GM19463 (cell line): ENCODE measurements around the gene EPC2.
"Not testable (repeated sequence)": the region's sequence is repeated elsewhere in the genome, so short reads cannot be mapped to it uniquely, and the experiment has no call there.

Source experiments
- ATAC-seq: cut with Tn5 transposase; IDR thresholded peaks from one replicate; pipeline ENCODE4 v1.9.1; 2021; ENCODE audit warnings: mild to moderate bottlenecking, moderate library complexity; ENCODE audit not compliant: unreplicated experiment

EPC2 gene

GRCh38 chr2:148638543-148638942 lies 6.0 kb upstream of the EPC2 start:
- no peak for ATAC-seq

DNA sequence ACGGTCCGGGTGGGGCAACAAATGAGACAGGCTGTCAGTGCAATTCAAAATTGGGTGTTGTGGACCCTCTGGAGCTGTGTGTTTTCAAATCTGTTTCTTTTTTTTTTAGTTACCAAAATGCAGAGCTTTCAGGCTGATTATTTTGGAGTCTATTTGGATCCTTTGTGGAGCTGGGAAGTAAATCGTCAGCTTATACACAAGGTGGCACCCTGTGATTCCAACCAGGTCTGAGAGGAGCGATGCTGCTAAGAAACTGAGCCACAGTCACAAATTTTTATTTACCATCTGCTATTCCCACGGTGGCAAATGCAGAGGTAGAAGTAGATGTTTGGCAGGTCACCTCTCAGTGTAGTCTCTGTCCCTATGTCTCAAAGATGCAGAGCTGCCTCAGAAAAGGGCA lies 3.8 kb upstream of the EPC2 start:
- no peak for ATAC-seq

DNA sequence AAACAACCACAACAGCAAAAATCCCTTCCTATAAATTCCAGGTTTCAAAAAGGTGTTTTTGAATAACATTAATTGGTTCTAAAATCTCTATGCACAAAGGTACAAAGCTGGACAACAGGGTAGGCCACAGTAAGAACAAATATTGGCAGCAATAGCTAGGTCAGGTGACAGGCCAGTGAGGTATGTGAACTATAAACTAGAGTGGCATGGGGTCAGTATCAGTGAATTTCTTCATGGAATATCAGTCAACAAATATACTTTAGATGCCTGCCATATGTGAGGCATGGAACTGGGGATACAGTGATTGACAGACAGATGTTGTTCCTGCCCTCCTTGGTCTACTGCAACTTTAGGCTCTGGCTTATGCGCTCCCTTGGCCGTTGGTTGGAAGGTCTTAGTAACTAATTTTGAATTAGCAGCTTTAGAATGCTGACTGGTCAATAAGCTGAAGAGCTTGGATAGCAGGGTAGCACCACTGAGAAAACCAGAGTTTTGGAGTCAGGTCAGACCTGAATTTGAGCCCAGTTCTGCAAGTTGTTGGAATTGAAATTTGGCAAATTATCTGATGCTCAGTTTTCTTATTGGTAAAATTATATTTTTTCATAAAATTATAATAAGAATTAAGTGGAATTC lies 2.3 kb upstream of the EPC2 start:
- ATAC-seq: no peak

DNA sequence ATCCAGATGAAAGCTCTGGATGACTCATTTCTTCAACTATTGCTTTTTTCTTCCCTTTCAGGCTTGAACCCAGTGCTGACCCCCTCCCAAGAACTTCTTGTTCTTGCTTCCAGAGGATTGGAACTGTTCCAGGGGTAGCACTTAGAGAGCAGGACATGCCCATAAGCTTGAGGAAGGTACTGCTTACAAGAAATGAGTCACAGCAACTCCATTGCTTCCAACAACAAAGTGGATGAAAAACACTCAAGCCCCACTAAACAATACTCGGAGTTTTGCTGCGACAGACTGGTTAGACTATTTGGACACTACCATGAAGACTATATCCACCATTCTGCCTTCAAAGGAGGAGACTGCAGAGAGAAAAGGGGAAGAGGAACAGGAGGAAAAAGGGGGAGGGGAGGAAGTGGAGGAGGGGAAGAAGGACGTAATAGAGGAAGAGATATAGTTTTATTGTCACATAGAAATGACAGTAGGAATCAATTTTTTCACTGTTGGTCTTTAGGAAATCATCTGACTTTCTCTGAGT lies 1.6 kb upstream of the EPC2 start:
- no peak for ATAC-seq

- peak; percentile 25 for ATAC-seq
Measured at GRCh38 chr2:148643421-148643820, 1.1 kb upstream of the EPC2 start.

- ATAC-seq: peak; percentile 41
Measured at GRCh38 chr2:148644883-148645538, 460 bp downstream of the EPC2 start.

DNA sequence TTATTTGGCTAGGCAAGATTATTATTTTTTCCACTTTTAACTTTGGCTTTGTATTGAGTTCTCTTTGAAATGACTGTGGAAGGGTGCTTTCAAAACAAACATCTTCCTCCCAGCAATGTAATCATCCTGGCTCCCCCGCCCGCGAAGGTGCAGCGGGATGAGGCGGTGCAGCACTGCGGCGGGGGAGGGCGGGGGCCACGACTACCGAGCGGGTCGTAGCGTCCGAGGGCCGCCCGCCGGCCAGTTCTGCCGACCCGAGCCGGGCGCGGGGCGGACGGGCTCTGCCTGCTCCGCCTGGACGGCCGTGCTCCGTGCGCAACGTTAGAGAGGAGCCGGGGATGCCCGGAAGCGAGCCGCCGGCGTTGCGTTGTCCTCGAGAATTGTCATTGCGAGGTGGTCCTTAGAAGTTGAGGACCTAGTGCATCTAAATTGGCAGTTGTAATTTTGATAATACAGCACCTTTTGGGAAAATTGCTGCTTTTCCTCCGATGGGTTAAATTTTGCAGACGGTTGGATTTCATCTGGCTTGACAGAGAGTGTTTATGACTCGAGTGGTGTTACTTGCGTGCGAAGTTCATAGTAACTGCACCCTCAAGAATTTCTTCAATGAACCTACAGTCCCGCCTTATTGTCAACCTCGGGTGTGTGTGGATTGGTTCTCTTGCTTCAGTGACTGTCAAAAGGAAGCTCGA lies 1.1 kb downstream of the EPC2 start:
- peak; percentile 30 for ATAC-seq

DNA sequence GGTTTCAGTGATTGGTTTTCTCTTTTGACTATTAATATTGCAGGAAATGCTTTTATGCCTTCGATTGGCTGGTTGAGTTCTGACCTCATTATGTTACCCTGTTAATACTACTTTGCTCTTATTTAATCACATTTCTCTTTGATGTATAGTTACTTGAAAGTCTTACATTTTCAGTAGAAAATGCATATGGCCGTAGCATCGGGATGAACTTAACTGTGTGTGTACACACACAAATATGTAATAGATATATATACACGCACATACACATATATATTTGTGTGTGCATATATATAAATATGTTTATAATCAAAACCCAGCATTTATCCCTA lies 1.6 kb downstream of the EPC2 start:
- ATAC-seq: no peak

DNA sequence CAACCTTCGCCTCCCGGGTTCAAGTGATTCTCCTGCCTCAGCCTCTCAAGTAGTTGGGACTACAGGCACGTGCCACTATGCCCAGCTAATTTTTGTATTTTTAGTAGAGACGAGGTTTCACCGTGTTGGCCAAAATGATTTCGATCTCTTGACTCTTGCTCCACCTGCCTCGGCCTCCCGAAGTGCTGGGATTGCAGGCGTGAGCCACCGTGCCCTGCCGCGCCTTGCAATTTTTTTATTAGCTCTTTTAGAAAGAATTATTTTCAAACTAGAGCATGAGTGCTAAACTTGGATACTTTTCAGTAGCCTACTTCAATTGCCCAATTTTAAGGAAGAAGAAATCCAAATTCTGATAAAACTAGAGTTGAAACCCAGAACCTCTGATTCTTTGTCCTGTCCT lies 3.2 kb downstream of the EPC2 start:
- not testable (repeated sequence) for ATAC-seq

GRCh38 chr2:148649936-148650335 lies 5.4 kb downstream of the EPC2 start:
- no peak for ATAC-seq

GRCh38 chr2:148650881-148651280 lies 6.3 kb downstream of the EPC2 start:
- no peak for ATAC-seq

GRCh38 chr2:148651972-148652371 lies 7.4 kb downstream of the EPC2 start:
- ATAC-seq: no peak

- peak; percentile 94 for ATAC-seq
Measured at GRCh38 chr2:148653437-148653836, 8.9 kb downstream of the EPC2 start.

GRCh38 chr2:148654435-148654834 lies 9.9 kb downstream of the EPC2 start:
- no peak for ATAC-seq

DNA sequence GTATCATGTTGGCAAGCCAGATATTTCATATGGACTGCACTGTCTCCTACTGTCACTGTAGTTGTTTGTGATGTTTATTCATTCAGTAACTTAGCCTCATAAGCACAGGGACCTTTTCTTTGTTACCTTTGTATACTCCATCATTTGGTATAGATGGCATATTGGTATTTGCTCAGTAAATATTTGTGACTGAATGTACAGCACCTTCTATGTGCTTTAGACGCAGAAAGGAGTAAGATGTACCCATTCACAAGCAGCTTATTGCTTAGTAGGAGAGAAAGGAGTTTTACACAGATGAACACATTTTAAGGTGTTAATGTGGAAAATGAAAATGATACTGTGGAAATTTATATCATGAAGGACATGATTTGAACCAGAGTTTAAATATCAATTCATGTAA lies 12.0 kb downstream of the EPC2 start:
- no peak for ATAC-seq

- ATAC-seq: peak; percentile 98
Measured at GRCh38 chr2:148658807-148659722, 14.5 kb downstream of the EPC2 start.

DNA sequence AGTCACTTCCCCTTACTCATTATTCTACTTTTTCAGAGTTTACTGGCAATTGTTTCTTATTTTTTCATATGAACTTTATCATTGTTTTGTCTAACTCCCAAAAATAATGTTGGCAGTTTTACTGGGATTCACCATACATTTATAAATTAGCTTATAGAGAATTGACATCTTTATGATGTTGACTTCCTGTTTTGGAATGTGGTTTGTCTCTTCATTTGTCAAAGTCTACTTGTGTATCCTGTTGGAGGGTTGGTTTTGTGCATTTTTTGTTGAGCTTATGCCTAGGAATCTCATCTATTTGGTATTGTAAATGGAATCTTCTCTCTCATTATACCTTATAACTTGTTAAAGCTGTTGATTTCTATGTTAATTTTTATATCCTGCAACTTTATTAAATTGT lies 16.4 kb downstream of the EPC2 start:
- ATAC-seq: no peak

DNA sequence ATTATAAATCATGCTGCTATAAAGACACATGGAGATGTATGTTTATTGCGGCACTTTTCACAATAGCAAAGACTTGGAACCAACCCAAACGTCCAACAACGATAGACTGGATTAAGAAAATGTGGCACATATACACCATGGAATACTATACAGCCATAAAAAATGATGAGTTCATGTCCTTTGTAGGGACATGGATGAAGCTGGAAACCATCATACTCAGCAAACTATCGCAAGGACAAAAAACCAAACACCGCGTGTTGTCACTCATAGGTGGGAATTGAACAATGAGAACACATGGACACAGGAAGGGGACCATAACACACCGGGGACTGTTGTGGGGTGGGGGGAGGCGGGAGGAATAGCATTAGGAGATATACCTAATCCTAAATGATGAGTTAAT lies 17.8 kb downstream of the EPC2 start:
- not testable (repeated sequence) for ATAC-seq

GRCh38 chr2:148664229-148664628 lies 19.7 kb downstream of the EPC2 start:
- no peak for ATAC-seq

DNA sequence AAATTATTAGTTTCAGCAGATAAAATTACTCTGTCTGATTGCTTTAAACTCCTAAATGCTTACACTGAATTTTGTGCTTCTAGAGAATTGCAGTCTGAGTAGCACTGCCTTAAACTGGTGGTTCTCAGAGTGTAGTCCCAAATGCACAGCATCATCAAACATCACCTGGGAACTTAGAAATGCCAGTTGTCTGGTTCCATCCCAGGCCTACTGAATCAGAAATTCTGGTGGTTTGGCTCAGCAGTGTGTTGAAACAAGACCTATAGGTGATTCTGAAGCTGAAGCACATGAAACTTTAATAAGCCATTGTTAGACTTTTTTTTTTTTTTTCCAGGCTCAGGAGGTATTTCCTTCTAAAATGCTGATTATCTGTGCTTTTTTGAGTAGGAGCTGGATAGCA lies 22.0 kb downstream of the EPC2 start:
- no peak for ATAC-seq
